H1 (cell line): Measurements from ENCODE around the gene MIPOL1. TPM values are rescaled to one million over a fixed set of nuclear protein-coding genes. Genes with fewer than 3 reads are reported as not detected.

ENCODE experiments used
- CTCF ChIA-PET: fragments of 300-600 bp; sonication (Branson Sonifier 250); formaldehyde crosslinking; loops from one replicate; lab custom pipeline; 2021; ENCODE audit not compliant: partially characterized antibody; lab: Charles Lee
- POLR2A ChIA-PET: fragments of 300-600 bp; sonication (Branson Sonifier 250); formaldehyde crosslinking; loops from one replicate; lab custom pipeline; 2021; ENCODE audit warnings: inconsistent platforms; ENCODE audit not compliant: partially characterized antibody; lab: Charles Lee
- DNase-seq, 2 experiments: peaks; one replicate each; pipeline versions ENCODE4 v3.0.0 to v3.0.0-alpha.2; 2010 to 2022; ENCODE audit warnings: low spot score in 2 of 2, low read depth in 1 of 2, mixed read lengths in 1 of 2
- FAIRE-seq: peaks from 2 replicates; lab custom pipeline; 2011; peaks lifted over from hg19 to GRCh38; lab: Jason Lieb, UNC
- H2AFZ ChIP-seq: 2 replicates; pipeline ENCODE4 v1.8.1; 2012; ENCODE audit warnings: low read length, inconsistent platforms
- H2AK5ac ChIP-seq: 2 replicates; pipeline ENCODE4 v1.6.1; 2013; ENCODE audit warnings: low read depth, low read length
- H2BK120ac ChIP-seq: replicated peaks from 2 replicates; pipeline ENCODE3; 2013; ENCODE audit warnings: low read depth, low read length, inconsistent platforms
- H2BK12ac ChIP-seq: 2 replicates; pipeline ENCODE4 v1.6.1; 2013; ENCODE audit warnings: low read depth, low read length
- H2BK15ac ChIP-seq: 2 replicates; pipeline ENCODE4 v1.6.1; 2013; ENCODE audit warnings: low read length
- H2BK20ac ChIP-seq: 2 replicates; pipeline ENCODE4 v1.6.1; 2013; ENCODE audit warnings: low read length
- H2BK5ac ChIP-seq: 2 replicates; pipeline ENCODE4 v1.6.1; 2013; ENCODE audit warnings: low read depth, low read length
- H3K14ac ChIP-seq: 2 replicates; pipeline ENCODE4 v1.6.1; 2013; ENCODE audit warnings: inconsistent platforms; ENCODE audit not compliant: insufficient read length
- H3K18ac ChIP-seq: 2 replicates; pipeline ENCODE4 v1.6.1; 2013; ENCODE audit warnings: low read length; ENCODE audit errors: extremely low read depth
- H3K23ac ChIP-seq: 2 replicates; pipeline ENCODE4 v1.6.1; 2013; ENCODE audit warnings: inconsistent platforms; ENCODE audit not compliant: insufficient read length
- H3K23me2 ChIP-seq: 2 replicates; pipeline ENCODE4 v1.6.1; 2013; ENCODE audit warnings: low read depth, low read length
- H3K27ac ChIP-seq: 2 replicates; pipeline ENCODE4 v1.6.1; 2011; ENCODE audit warnings: low read depth, low read length, inconsistent platforms
- H3K27me3 ChIP-seq, 4 experiments: replicated peaks in 1 of 4; 1 replicate in 1 of 4; 2 replicates in 3 of 4; pipeline versions ENCODE4 v1.6.1 to v1.8.1; 2011 to 2013; ENCODE audit warnings: low read length in 3 of 4, mild to moderate bottlenecking in 3 of 4, inconsistent platforms in 2 of 4, mixed read lengths in 2 of 4, moderate library complexity in 1 of 4; ENCODE audit not compliant: control insufficient read depth in 3 of 4, insufficient read depth in 3 of 4; ENCODE audit errors: extremely low read depth in 1 of 4
- H3K36me3 ChIP-seq, 4 experiments: 2 replicates each; pipeline versions ENCODE4 v1.6.1 to v1.8.1; 2011 to 2013; ENCODE audit warnings: mild to moderate bottlenecking in 4 of 4, low read length in 3 of 4, moderate library complexity in 2 of 4, control low read depth in 1 of 4, inconsistent platforms in 1 of 4; ENCODE audit not compliant: insufficient read depth in 4 of 4, control insufficient read depth in 2 of 4
- H3K4ac ChIP-seq: replicated peaks from 2 replicates; pipeline ENCODE3; 2013; ENCODE audit warnings: low read length, low read depth, mixed read lengths, inconsistent platforms; ENCODE audit not compliant: insufficient read length
- H3K4me1 ChIP-seq, 4 experiments: replicated peaks in 1 of 4; 1 replicate in 1 of 4; 2 replicates in 3 of 4; pipeline versions ENCODE4 v1.6.1 to v1.8.1; 2011 to 2013; ENCODE audit warnings: low read length in 3 of 4, inconsistent platforms in 2 of 4, mixed read lengths in 1 of 4; ENCODE audit not compliant: insufficient read depth in 4 of 4, control insufficient read depth in 3 of 4
- H3K4me2 ChIP-seq, 2 experiments: 2 replicates each; pipeline versions ENCODE4 v1.6.1 to v1.8.1; 2011 to 2013; ENCODE audit warnings: low read depth in 2 of 2, low read length in 2 of 2, control low read depth in 1 of 2, inconsistent platforms in 1 of 2, mild to moderate bottlenecking in 1 of 2; ENCODE audit not compliant: insufficient read depth in 1 of 2
- H3K4me3 ChIP-seq, 4 experiments: fragments of 200-600, 300-600 bp in 1 of 4; sonication (generic), shearing (Covaris generic), sonication (Bioruptor Twin) in 1 of 4; 2 replicates each; pipeline versions ENCODE4 v1.5.1 to v1.8.1; 2011 to 2016; ENCODE audit warnings: low read length in 4 of 4, low read depth in 3 of 4, control low read depth in 2 of 4, inconsistent platforms in 2 of 4, mild to moderate bottlenecking in 2 of 4, mixed read lengths in 1 of 4, moderate library complexity in 1 of 4; ENCODE audit not compliant: insufficient read depth in 2 of 4; ENCODE audit errors: extremely low read depth in 1 of 4
- H3K56ac ChIP-seq: replicated peaks from 2 replicates; pipeline ENCODE3; 2013; ENCODE audit warnings: low read depth, mild to moderate bottlenecking, mixed read lengths, low read length, inconsistent platforms; ENCODE audit not compliant: insufficient read length
- H3K79me1 ChIP-seq: 2 replicates; pipeline ENCODE4 v1.6.1; 2013; ENCODE audit warnings: low read depth, low read length, control low read depth
- H3K79me2 ChIP-seq, 2 experiments: 2 replicates each; pipeline versions ENCODE4 v1.6.1 to v1.8.1; 2012 to 2013; ENCODE audit warnings: low read length in 2 of 2, mild to moderate bottlenecking in 2 of 2, inconsistent platforms in 1 of 2; ENCODE audit not compliant: insufficient read depth in 2 of 2, control insufficient read depth in 1 of 2
- H3K9ac ChIP-seq, 4 experiments: replicated peaks in 1 of 4; 1 replicate in 1 of 4; 2 replicates in 3 of 4; pipeline versions ENCODE4 v1.6.1 to v1.8.1; 2011 to 2013; ENCODE audit warnings: low read depth in 3 of 4, low read length in 3 of 4, control low read depth in 2 of 4, mild to moderate bottlenecking in 2 of 4, moderate library complexity in 2 of 4, inconsistent platforms in 1 of 4; ENCODE audit errors: extremely low read depth in 1 of 4
- H3K9me3 ChIP-seq, 2 experiments: 2 replicates each; pipeline versions ENCODE4 v1.6.1 to v1.8.1; 2012 to 2013; ENCODE audit warnings: mild to moderate bottlenecking in 2 of 2, moderate library complexity in 2 of 2, control low read depth in 1 of 2, inconsistent platforms in 1 of 2, low read depth in 1 of 2, low read length in 1 of 2, mixed read lengths in 1 of 2; ENCODE audit not compliant: insufficient read depth in 2 of 2
- H4K20me1 ChIP-seq, 2 experiments: replicated peaks in 1 of 2; 2 replicates each; pipeline versions ENCODE3 to v1.8.1; 2011 to 2013; ENCODE audit warnings: inconsistent platforms in 2 of 2, low read length in 2 of 2, mild to moderate bottlenecking in 1 of 2; ENCODE audit not compliant: insufficient read depth in 2 of 2, control insufficient read depth in 1 of 2
- H4K5ac ChIP-seq: 2 replicates; pipeline ENCODE4 v1.6.1; 2013; ENCODE audit warnings: low read length, low read depth, mixed read lengths, inconsistent platforms; ENCODE audit not compliant: insufficient read length
- H4K8ac ChIP-seq: 2 replicates; pipeline ENCODE4 v1.8.0; 2013; ENCODE audit warnings: mild to moderate bottlenecking, moderate library complexity, low read length, inconsistent platforms; ENCODE audit not compliant: insufficient read depth; ENCODE audit errors: extremely low read depth
- H4K91ac ChIP-seq: replicated peaks from 2 replicates; pipeline ENCODE3; 2013; ENCODE audit warnings: low read length, mixed read lengths, inconsistent platforms; ENCODE audit not compliant: insufficient read length
- EZH2 ChIP-seq: fragments of 200-600 bp; sonication (generic); IDR thresholded peaks from 2 replicates; pipeline ENCODE4 v1.7.1; 2012; ENCODE audit warnings: low read depth, mild to moderate bottlenecking, moderate library complexity, low read length, inconsistent platforms; ENCODE audit not compliant: severe bottlenecking
- FOSL1 ChIP-seq: IDR thresholded peaks from 2 replicates; pipeline ENCODE4 v1.6.1; 2011; ENCODE audit warnings: mild to moderate bottlenecking, low read depth, low read length, moderate library complexity; ENCODE audit not compliant: insufficient read depth
- GTF2F1 ChIP-seq: IDR thresholded peaks from 2 replicates; pipeline ENCODE4 v1.6.1; 2012; ENCODE audit warnings: low read depth, low read length, improper control_type of control experiment, borderline replicate concordance
- JUN ChIP-seq: IDR thresholded peaks from 2 replicates; pipeline ENCODE4 v1.6.1; 2011; ENCODE audit warnings: low read depth, mild to moderate bottlenecking, improper control_type of control experiment, low read length
- POLR2A ChIP-seq, 2 experiments: IDR thresholded peaks; 1 replicate in 1 of 2; 2 replicates in 1 of 2; pipeline ENCODE4 v1.6.1; 2011; ENCODE audit warnings: low read depth in 2 of 2, low read length in 2 of 2, mild to moderate bottlenecking in 2 of 2; ENCODE audit errors: control extremely low read depth in 1 of 2
- RBBP5 ChIP-seq: IDR thresholded peaks from 2 replicates; pipeline ENCODE4 v1.7.1; 2012; ENCODE audit warnings: low read depth, mild to moderate bottlenecking, inconsistent platforms, low read length, moderate library complexity, borderline replicate concordance
- SAP30 ChIP-seq: fragments of 300-600 bp; sonication (generic); IDR thresholded peaks from 2 replicates; pipeline ENCODE4 v1.7.1; 2012; ENCODE audit warnings: low read length, moderate library complexity, mild to moderate bottlenecking, inconsistent platforms; ENCODE audit not compliant: insufficient read depth, insufficient replicate concordance
- whole genome bisulfite sequencing, 2 experiments: shearing (Covaris generic) in 1 of 2; methylation state at CpG; one replicate each; pipeline versions ENCODE4 v1.1.6 to v1.1.7; 2013 to 2015; ENCODE audit warnings: low lambda C conversion rate in 2 of 2, mixed read lengths in 2 of 2, inconsistent platforms in 1 of 2, low coverage in 1 of 2, missing lambda C conversion rate in 1 of 2; ENCODE audit not compliant: insufficient replicate concordance in 2 of 2, insufficient coverage in 1 of 2, insufficient read length in 1 of 2; ENCODE audit errors: extremely low coverage in 1 of 2, missing lambda C conversion rate in 1 of 2; 5-methylcytosine and 5-hydroxymethylcytosine counted together
- polyA plus RNA-seq, 7 experiments: library from polyadenylated mRNA; depleted of rRNA in 3 of 7; stranded (reverse) in 5 of 7; unstranded in 2 of 7; fragments of >200 nt in 5 of 7; fragments of 200-250 nt in 2 of 7; gene quantifications; 1 replicate in 5 of 7; 2 replicates in 1 of 7; 4 replicates in 1 of 7; pipeline versions ENCODE4 v1.2.1 to v1.2.3, GENCODE V29; 2011 to 2013; ENCODE audit warnings: missing spikeins in 2 of 7, mixed read lengths in 2 of 7
- total RNA-seq: library from RNA; stranded (reverse); fragmentation: NEBNext Ultra II Directional; extraction: Animal tissue kit (Norgen Biotek cat#: 25700); gene quantifications from 2 replicates; pipeline ENCODE4 v1.2.1, GENCODE V29; 2021
- TF ChIP-seq, protein P1 (sequence below): IDR thresholded peaks from 2 replicates; pipeline ENCODE4 v1.6.1; 2011; ENCODE audit warnings: low read depth, mild to moderate bottlenecking, low read length; ENCODE audit not compliant: insufficient read depth

MIPOL1 gene
- total and polyA plus RNA-seq, 2 of the 8 experiments (the other 6 are each of a cell fraction or from before 2014, with no cell fraction given), result 2.8 to 23.9 TPM

DNA sequence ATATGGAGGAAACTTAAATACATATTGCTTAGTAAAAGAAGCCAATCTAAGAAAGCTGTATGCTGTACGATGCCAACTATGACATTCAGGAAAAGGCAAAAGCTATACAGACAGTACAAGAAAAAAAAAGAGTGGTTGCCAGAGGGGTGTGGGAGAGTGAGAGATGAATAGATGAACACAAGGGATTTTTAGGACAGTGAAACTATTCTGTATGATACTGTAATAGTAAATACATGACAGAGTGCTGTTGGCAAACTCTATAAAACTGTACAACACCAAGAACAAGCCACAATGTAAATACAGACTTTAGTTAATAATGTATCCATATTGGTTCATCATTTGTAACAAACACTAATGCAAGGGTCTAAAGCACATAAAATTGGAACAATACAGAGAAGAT lies 10.9 kb upstream of the MIPOL1 start:
- Histone ChIP-seq H2BK20ac (no peak overlapping the region), H3K4me2 (no peak overlapping the region), H3K9ac (no peak overlapping the region)
- TF ChIP-seq, protein P1, sequence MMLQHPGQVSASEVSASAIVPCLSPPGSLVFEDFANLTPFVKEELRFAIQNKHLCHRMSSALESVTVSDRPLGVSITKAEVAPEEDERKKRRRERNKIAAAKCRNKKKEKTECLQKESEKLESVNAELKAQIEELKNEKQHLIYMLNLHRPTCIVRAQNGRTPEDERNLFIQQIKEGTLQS, result no peak
- TF ChIP-seq POLR2A (IDR thresholded peaks at IDR 0.05; ENCODE audit: control extremely low read depth in 1 of 2, low read depth in 2 of 2, low read length in 2 of 2) (no peak), EZH2 (no peak), JUN (no peak), FOSL1 (no peak), GTF2F1 (no peak), SAP30 (no peak), RBBP5 (no peak)
- TF ChIP-seq, all 59 proteins: peak for 0
- Histone ChIP-seq H4K20me1 (no peaks in the 10 kb centered on the region), H3K56ac (no peak overlapping the region), H2BK5ac (no peak overlapping the region), H2BK12ac (no peak overlapping the region), H3K36me3 (no peaks in the 10 kb centered on the region), H3K27me3 (no peaks in the 10 kb centered on the region), H2BK15ac (no peak overlapping the region), H3K23me2 (no peaks in the 10 kb centered on the region), H4K8ac (no peak overlapping the region), H3K79me1 (no peaks in the 10 kb centered on the region; the same call in 1 of the 2 replicates), H3K4ac (no peak overlapping the region), H3K23ac (no peak overlapping the region), H3K4me3 (no peak overlapping the region), H3K4me1 (peaks cover 0 to 2% (median 0%) of the 10 kb centered on the region in 4 experiments; a peak in 1 of 7 replicates), H4K5ac (no peak overlapping the region), H4K91ac (no peak overlapping the region), H2AK5ac (no peak overlapping the region), H3K14ac (no peak overlapping the region), H2BK120ac (no peak overlapping the region), H3K18ac (no peak overlapping the region), H3K27ac (no peak overlapping the region), H3K9me3 (no peaks in the 10 kb centered on the region), H3K79me2 (no peaks in the 10 kb centered on the region), H2AFZ (no peak overlapping the region)
- no peak for FAIRE-seq
- DNase-seq, result no peak
- WGBS, 2 experiments, result 91% methylated on average over 1 of the region's 1 CpG; no CpG with 5 or more reads in 1 of the 2 experiments
- POLR2A ChIA-PET, result interaction anchor here (1.7 to 2.6 kb wide), 2 partner anchors 11 to 15 kb away, joined by 4 to 14 read pairs; partner anchors contain the start of genes MIPOL1 and SLC25A21
- CTCF ChIA-PET, result interaction anchor here (3.2 kb wide), 1 partner anchor 10 kb away, joined by 9 read pairs; the partner anchor contains the start of gene MIPOL1
